Loucy (cell line): ENCODE results near the gene TIA1.

Source experiments
- EZH2phosphoT487 ChIP-seq: fragments of 200-600 bp; IDR thresholded peaks from 2 replicates; pipeline ENCODE4 v1.6.1; 2018; ENCODE audit warnings: antibody characterized with exemption, mild to moderate bottlenecking, moderate library complexity, borderline replicate concordance
- TF ChIP-seq, protein P1 (sequence below): fragments of 200-600 bp; sonication (generic); conservative IDR thresholded peaks from 2 replicates; pipeline ENCODE4 v1.5.1; 2014; ENCODE audit warnings: mild to moderate bottlenecking, antibody characterized with exemption, low read length

DNA sequence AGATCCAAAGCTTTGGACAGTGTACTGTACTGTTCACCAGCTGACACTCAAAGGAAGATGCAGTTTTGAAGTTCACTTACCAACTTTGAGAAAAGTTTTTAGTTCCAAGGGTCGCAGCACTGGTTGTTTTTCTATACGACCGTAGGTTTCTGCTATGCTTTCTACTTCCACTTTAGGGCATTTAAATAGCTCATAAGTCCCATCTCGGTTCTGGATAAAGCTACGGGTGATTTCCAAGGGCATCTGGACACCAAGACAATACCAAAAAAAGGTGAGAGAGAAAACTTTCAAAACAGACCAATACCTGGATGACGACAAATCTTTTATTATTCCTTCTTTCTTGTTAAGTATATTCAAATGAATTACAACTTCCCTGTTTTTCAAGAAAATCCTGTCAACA is 87.9 kb downstream of the TIA1 start:
- TF ChIP-seq, protein P1, sequence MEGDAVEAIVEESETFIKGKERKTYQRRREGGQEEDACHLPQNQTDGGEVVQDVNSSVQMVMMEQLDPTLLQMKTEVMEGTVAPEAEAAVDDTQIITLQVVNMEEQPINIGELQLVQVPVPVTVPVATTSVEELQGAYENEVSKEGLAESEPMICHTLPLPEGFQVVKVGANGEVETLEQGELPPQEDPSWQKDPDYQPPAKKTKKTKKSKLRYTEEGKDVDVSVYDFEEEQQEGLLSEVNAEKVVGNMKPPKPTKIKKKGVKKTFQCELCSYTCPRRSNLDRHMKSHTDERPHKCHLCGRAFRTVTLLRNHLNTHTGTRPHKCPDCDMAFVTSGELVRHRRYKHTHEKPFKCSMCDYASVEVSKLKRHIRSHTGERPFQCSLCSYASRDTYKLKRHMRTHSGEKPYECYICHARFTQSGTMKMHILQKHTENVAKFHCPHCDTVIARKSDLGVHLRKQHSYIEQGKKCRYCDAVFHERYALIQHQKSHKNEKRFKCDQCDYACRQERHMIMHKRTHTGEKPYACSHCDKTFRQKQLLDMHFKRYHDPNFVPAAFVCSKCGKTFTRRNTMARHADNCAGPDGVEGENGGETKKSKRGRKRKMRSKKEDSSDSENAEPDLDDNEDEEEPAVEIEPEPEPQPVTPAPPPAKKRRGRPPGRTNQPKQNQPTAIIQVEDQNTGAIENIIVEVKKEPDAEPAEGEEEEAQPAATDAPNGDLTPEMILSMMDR = no peak
- no peak for TF ChIP-seq EZH2phosphoT487
